GM18499 (cell line): ENCODE measurements around the gene CYB561A3.

Experiments used
- ATAC-seq: cut with Tn5 transposase; IDR thresholded peaks from one replicate; pipeline ENCODE4 v1.9.1; 2021; ENCODE audit warnings: moderate number of reproducible peaks; ENCODE audit not compliant: insufficient read depth, unreplicated experiment

The CYB561A3 gene

GRCh38 chr11:61370349-61371005, 8.8 kb upstream of the CYB561A3 start:
- no peak for ATAC-seq

- no peak for ATAC-seq
Measured at GRCh38 chr11:61369372-61370348, 8.0 kb upstream of the CYB561A3 start.

GRCh38 chr11:61368646-61369045, 7.0 kb upstream of the CYB561A3 start:
- ATAC-seq = no peak

- no peak for ATAC-seq
Measured at GRCh38 chr11:61367406-61367805, 5.7 kb upstream of the CYB561A3 start.

GRCh38 chr11:61364012-61364675, 2.5 kb upstream of the CYB561A3 start:
- ATAC-seq = no peak

- no peak for ATAC-seq
Measured at GRCh38 chr11:61362542-61362875, 827 bp upstream of the CYB561A3 start.

- ATAC-seq = no peak
Measured at GRCh38 chr11:61361237-61361740, 393 bp downstream of the CYB561A3 start.

- ATAC-seq = no peak
Measured at GRCh38 chr11:61359516-61359915, 2.2 kb downstream of the CYB561A3 start.

- no peak for ATAC-seq
Measured at GRCh38 chr11:61358566-61358965, 3.1 kb downstream of the CYB561A3 start.

GRCh38 chr11:61357894-61358239, 3.8 kb downstream of the CYB561A3 start:
- ATAC-seq = no peak

GRCh38 chr11:61357233-61357893, 4.3 kb downstream of the CYB561A3 start:
- peak; percentile 35 for ATAC-seq

GRCh38 chr11:61356706-61357105, 5.0 kb downstream of the CYB561A3 start:
- no peak for ATAC-seq

GRCh38 chr11:61354208-61354607, 7.5 kb downstream of the CYB561A3 start:
- no peak for ATAC-seq

- no peak for ATAC-seq
Measured at GRCh38 chr11:61353131-61354067, 8.3 kb downstream of the CYB561A3 start.

- no peak for ATAC-seq
Measured at GRCh38 chr11:61352038-61352437, 9.6 kb downstream of the CYB561A3 start.

- no peak for ATAC-seq
Measured at GRCh38 chr11:61350803-61351202, 10.9 kb downstream of the CYB561A3 start.

GRCh38 chr11:61350336-61350735, 11.3 kb downstream of the CYB561A3 start:
- no peak for ATAC-seq

GRCh38 chr11:61349916-61350315, 11.8 kb downstream of the CYB561A3 start:
- ATAC-seq = no peak

- no peak for ATAC-seq
Measured at GRCh38 chr11:61349189-61349751, 12.4 kb downstream of the CYB561A3 start.
